GM12864 (cell line): ENCODE measurements around the gene CDH13.

Source experiments
- DNase-seq: peaks from one replicate; pipeline ENCODE4 v3.0.0-alpha.2; 2011; ENCODE audit warnings: low read depth
- H3K4me3 ChIP-seq: 2 replicates; pipeline ENCODE4 v1.5.1; 2011; ENCODE audit warnings: mild to moderate bottlenecking, low read depth, low read length, control low read depth
- TF ChIP-seq, protein P1 (sequence below): IDR thresholded peaks from 2 replicates; pipeline ENCODE4 v1.5.1; 2011; ENCODE audit warnings: low read depth, mild to moderate bottlenecking, moderate library complexity, low read length, control low read depth, inconsistent platforms; ENCODE audit errors: missing control alignments

Gene CDH13

DNA sequence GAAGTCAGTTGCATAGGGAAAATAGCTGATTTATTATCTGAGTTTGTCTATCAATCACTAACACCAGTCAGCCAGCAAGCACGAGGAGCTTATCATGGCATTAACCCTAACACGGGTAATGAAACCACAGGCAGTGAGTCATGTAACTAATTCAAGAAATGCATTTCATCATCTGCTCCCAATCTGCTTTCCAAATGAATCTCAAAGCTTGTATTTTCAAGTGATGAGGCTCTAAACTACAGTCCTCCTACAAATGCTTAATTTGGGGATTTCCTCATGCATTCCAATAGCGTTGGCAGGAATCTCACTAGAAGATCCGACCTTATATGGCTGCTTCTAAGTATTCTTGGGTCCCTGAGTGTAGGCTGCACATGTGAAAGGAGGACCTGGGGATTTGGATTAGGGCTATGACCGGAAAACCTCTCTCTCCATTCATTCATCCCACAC is 1062.6 kb downstream of the CDH13 start:
- DNase-seq, result no peak
- H3K4me3 ChIP-seq, result no peak overlapping the region
- TF ChIP-seq, protein P1, sequence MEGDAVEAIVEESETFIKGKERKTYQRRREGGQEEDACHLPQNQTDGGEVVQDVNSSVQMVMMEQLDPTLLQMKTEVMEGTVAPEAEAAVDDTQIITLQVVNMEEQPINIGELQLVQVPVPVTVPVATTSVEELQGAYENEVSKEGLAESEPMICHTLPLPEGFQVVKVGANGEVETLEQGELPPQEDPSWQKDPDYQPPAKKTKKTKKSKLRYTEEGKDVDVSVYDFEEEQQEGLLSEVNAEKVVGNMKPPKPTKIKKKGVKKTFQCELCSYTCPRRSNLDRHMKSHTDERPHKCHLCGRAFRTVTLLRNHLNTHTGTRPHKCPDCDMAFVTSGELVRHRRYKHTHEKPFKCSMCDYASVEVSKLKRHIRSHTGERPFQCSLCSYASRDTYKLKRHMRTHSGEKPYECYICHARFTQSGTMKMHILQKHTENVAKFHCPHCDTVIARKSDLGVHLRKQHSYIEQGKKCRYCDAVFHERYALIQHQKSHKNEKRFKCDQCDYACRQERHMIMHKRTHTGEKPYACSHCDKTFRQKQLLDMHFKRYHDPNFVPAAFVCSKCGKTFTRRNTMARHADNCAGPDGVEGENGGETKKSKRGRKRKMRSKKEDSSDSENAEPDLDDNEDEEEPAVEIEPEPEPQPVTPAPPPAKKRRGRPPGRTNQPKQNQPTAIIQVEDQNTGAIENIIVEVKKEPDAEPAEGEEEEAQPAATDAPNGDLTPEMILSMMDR, result no peak

- no peak for DNase-seq
- TF ChIP-seq, protein P1, result no peak
- no peak overlapping the region for H3K4me3 ChIP-seq
These were observed 1065.5 kb downstream of the CDH13 start for GRCh38 chr16:83692224-83692623.

- DNase-seq, result no peak
- no peak overlapping the region for H3K4me3 ChIP-seq
- TF ChIP-seq, protein P1, result no peak
These were observed 1072.2 kb downstream of the CDH13 start for GRCh38 chr16:83698964-83699363.

DNA sequence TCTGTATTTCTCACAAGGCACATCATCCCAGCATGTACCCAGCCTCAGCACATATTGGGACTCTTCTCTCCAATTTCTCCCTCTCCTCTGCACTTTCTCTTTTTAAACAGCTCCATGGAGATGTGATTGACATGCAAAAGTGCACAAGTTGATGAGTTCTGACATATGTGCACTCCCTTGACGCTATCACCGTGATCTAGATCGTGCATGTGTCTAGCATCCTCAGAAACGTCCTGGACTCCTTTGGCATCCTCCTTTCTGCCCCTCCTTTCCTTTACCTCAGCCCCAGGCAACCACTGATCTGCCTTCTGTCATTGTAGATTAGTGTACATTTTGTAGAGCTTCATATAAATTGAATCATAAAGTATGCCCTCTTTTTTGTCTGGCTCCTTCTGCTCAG is 1073.0 kb downstream of the CDH13 start:
- TF ChIP-seq, protein P1, result no peak
- DNase-seq, result no peak
- H3K4me3 ChIP-seq, result no peak overlapping the region

DNA sequence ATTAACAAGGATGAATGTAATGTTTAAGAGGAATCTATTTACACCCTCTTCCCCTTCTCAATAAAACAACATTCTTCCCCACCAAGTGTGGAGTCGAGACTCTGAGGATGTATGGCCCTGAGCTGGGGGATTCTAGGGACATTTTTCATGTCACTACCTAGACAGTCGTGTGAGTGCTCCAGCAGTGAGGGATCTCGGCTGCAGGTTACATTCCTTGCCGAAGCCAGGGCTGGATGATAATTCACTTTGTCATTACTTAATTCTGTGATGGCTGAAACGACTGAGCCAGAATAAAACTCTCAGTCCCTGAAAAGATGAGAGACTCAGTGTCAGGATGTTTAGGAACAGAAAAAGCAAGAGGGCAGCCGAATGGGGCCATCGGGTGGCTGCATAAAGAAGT is 1074.1 kb downstream of the CDH13 start:
- no peak for DNase-seq
- H3K4me3 ChIP-seq, result no peak overlapping the region
- TF ChIP-seq, protein P1, result no peak

GRCh38 chr16:83701494-83701893 is 1074.7 kb downstream of the CDH13 start:
- H3K4me3 ChIP-seq, result no peak overlapping the region
- no peak for DNase-seq
- TF ChIP-seq, protein P1, result no peak

- TF ChIP-seq, protein P1, result no peak
- H3K4me3 ChIP-seq, result no peak overlapping the region
These were observed 1077.9 kb downstream of the CDH13 start for GRCh38 chr16:83704656-83705055.

More at GRCh38 chr16:83704656-83705055, 1077.9 kb downstream of the CDH13 start:
- DNase-seq, result no peak
